ENCODE data around the gene TUFT1.

- TF ChIP-seq CEBPB (IDR thresholded peaks at IDR 0.05) (no peak), TEAD4 (IDR thresholded peaks at IDR 0.05) (no peak), FOXM1 (IDR thresholded peaks at IDR 0.05; ENCODE audit: borderline replicate concordance, low read depth) (no peak), EGR1 (IDR thresholded peaks at IDR 0.05) (no peak), TCF12 (IDR thresholded peaks at IDR 0.05; ENCODE audit: low read depth) (no peak), TAF1 (IDR thresholded peaks at IDR 0.05; ENCODE audit: low read depth) (no peak), EP300 (IDR thresholded peaks at IDR 0.05; ENCODE audit: borderline replicate concordance) (no peak), MAX (IDR thresholded peaks at IDR 0.05) (no peak), CREB1 (IDR thresholded peaks at IDR 0.05; ENCODE audit: low read depth) (no peak)
- TF ChIP-seq, protein P1, sequence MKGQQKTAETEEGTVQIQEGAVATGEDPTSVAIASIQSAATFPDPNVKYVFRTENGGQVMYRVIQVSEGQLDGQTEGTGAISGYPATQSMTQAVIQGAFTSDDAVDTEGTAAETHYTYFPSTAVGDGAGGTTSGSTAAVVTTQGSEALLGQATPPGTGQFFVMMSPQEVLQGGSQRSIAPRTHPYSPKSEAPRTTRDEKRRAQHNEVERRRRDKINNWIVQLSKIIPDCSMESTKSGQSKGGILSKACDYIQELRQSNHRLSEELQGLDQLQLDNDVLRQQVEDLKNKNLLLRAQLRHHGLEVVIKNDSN (IDR thresholded peaks at IDR 0.05), result no peak
Measured at GRCh38 chr1:151536499-151536898, 3.6 kb upstream of the TUFT1 start.

All from Ishikawa (cell line).